ENCODE data around the gene FSCN2. TPM values are rescaled to one million over a fixed set of nuclear protein-coding genes. Genes with fewer than 3 reads are reported as not detected.

FSCN2 gene
- total and polyA plus RNA-seq, 12 donors: 0.22 to 1.9 (median 0.72) TPM; not detected in 1

- peak in 1 of 7 donors; percentile 38 for DNase-seq
- Histone ChIP-seq H3K27ac (peak overlapping the region in 1 of 5 donors; percentile 14), H3K9me3 (replicated peaks in 1 of 3) (no peaks in the 10 kb centered on the region), H3K4me1 (replicated peaks in 1 of 2) (peaks cover 22 to 39% of the 10 kb centered on the region in 2 donors), H3K27me3 (peaks cover 11% of the 10 kb centered on the region), H3K36me3 (replicated peaks in 1 of 2) (no peaks in the 10 kb centered on the region), H3K4me3 (peak overlapping the region in 1 of 4 donors; percentile 64)
- no peak for TF ChIP-seq POLR2A (IDR thresholded peaks at IDR 0.05)
- no peak for TF ChIP-seq CTCF (IDR thresholded peaks at IDR 0.05)
- 6 to 21% (median 7%) methylated on average over 7 to 47 of the region's 47 CpGs for WGBS, 4 donors
- intact Hi-C loops (cut with DNase I): loop anchor here (10.0 kb wide), 1 partner anchor 86 kb away; no protein-coding TSS in a partner anchor
These were observed 9.3 kb upstream of the FSCN2 start for GRCh38 chr17:81518785-81519283.

GRCh38 chr17:81519284-81520020, 8.7 kb upstream of the FSCN2 start:
- peak in 4 of 6 experiments; percentile 16 to 47 (median 37) for TF ChIP-seq CTCF (IDR thresholded peaks at IDR 0.05)
- TF ChIP-seq POLR2A (IDR thresholded peaks at IDR 0.05): no peak
- Histone ChIP-seq H3K9me3 (replicated peaks in 1 of 3) (no peaks in the 10 kb centered on the region), H3K27me3 (peaks cover 15% of the 10 kb centered on the region), H3K27ac (peak overlapping the region in 1 of 5 donors; percentile 14), H3K4me1 (replicated peaks in 1 of 2) (peaks cover 22 to 33% of the 10 kb centered on the region in 2 donors), H3K4me3 (peak overlapping the region in 1 of 4 donors; percentile 64), H3K36me3 (replicated peaks in 1 of 2) (no peaks in the 10 kb centered on the region)
- intact Hi-C loops (cut with DNase I): loop anchor here (10.0 kb wide), 1 partner anchor 85 kb away; no protein-coding TSS in a partner anchor
- peak in 6 of 7 donors; percentile 43 to 70 (median 56) for DNase-seq
- WGBS, 4 donors: 0 to 25% (median 6%) methylated on average over 8 to 61 of the region's 61 CpGs

- TF ChIP-seq CTCF (IDR thresholded peaks at IDR 0.05) (no peak), POLR2A (IDR thresholded peaks at IDR 0.05) (no peak)
- DNase-seq: no peak
- 64 to 91% (median 76%) methylated on average over 7 to 14 of the region's 14 CpGs for WGBS, 4 donors
- no peaks in the 10 kb centered on the region for H3K9me3 ChIP-seq (replicated peaks in 1 of 3)
- peak overlapping the region in 1 of 4 donors; percentile 64 for H3K4me3 ChIP-seq
- H3K27me3 ChIP-seq: peaks cover 16% of the 10 kb centered on the region
- peaks cover 22 to 33% of the 10 kb centered on the region in 2 donors for H3K4me1 ChIP-seq (replicated peaks in 1 of 2)
- no peak overlapping the region for H3K27ac ChIP-seq
- no peaks in the 10 kb centered on the region for H3K36me3 ChIP-seq (replicated peaks in 1 of 2)
- intact Hi-C loops (cut with DNase I): no loop called here
These were observed 7.9 kb upstream of the FSCN2 start for GRCh38 chr17:81520021-81520901.
